HEK293 (cell line): ENCODE measurements around the gene LNX1.

Experiments
- CTCF ChIA-PET: fragments of 350-600 bp; formaldehyde crosslinking; extraction: SDS; loops from one replicate; lab custom pipeline; 2021; ENCODE audit warnings: antibody characterized with exemption; lab: Yijun Ruan, JAX
- POLR2A ChIA-PET: fragments of 300-600 bp; formaldehyde crosslinking; extraction: SDS; loops from one replicate; lab custom pipeline; 2020; ENCODE audit warnings: antibody characterized with exemption, inconsistent platforms; lab: Yijun Ruan, JAX
- H3K27ac ChIP-seq: fragments of 200-500 bp; sonication (Bioruptor generic); 2 replicates; pipeline ENCODE4 v1.5.1; 2014; ENCODE audit warnings: low read depth, low read length, control low read depth, inconsistent platforms; ENCODE audit errors: extremely low read depth
- H3K36me3 ChIP-seq, 2 experiments: fragments of 200-500 bp in 1 of 2; sonication (Bioruptor generic) in 1 of 2; 1 replicate in 1 of 2; 2 replicates in 1 of 2; pipeline ENCODE4 v1.5.1; 2014 to 2017; ENCODE audit warnings: inconsistent platforms in 2 of 2, low read length in 2 of 2; ENCODE audit not compliant: control insufficient read depth in 2 of 2, insufficient read depth in 1 of 2
- H3K4me1 ChIP-seq: fragments of 200-500 bp; sonication (Bioruptor generic); 2 replicates; pipeline ENCODE4 v1.5.1; 2014; ENCODE audit warnings: mild to moderate bottlenecking, low read length, inconsistent platforms; ENCODE audit not compliant: control insufficient read depth, insufficient read depth
- H3K4me3 ChIP-seq: 2 replicates; pipeline ENCODE4 v1.5.1; 2011; ENCODE audit warnings: low read depth, mild to moderate bottlenecking, control low read depth, low read length, moderate library complexity
- H3K9me3 ChIP-seq: fragments of 200-500 bp; sonication (Bioruptor generic); 2 replicates; pipeline ENCODE4 v1.5.1; 2014; ENCODE audit warnings: low read depth, low read length, inconsistent platforms; ENCODE audit not compliant: control insufficient read depth, insufficient read depth
- IKZF3 ChIP-seq: fragments of 450-650 bp; IDR thresholded peaks from 2 replicates; pipeline ENCODE4 v1.5.0; 2018; ENCODE audit warnings: missing biosample characterization, mild to moderate bottlenecking, missing genetic modification characterization, moderate library complexity
- KLF10 ChIP-seq: fragments of 450-650 bp; IDR thresholded peaks from 2 replicates; pipeline ENCODE4 v1.5.1; 2018; ENCODE audit warnings: missing biosample characterization, mild to moderate bottlenecking, missing genetic modification characterization
- SP7 ChIP-seq: fragments of 450-650 bp; formaldehyde crosslinking; IDR thresholded peaks from 2 replicates; pipeline ENCODE4 v1.5.1; 2016; ENCODE audit warnings: missing biosample characterization, missing genetic modification characterization
- ZBTB8A ChIP-seq: fragments of 450-650 bp; formaldehyde crosslinking; IDR thresholded peaks from 2 replicates; pipeline ENCODE4 v1.5.1; 2016; ENCODE audit warnings: missing biosample characterization, missing genetic modification characterization
- ZNF221 ChIP-seq: fragments of 450-650 bp; formaldehyde crosslinking; IDR thresholded peaks from 2 replicates; pipeline ENCODE4 v1.5.1; 2017; ENCODE audit warnings: missing biosample characterization, missing genetic modification characterization, borderline replicate concordance
- ZNF335 ChIP-seq: fragments of 450-650 bp; formaldehyde crosslinking; conservative IDR thresholded peaks from 2 replicates; pipeline ENCODE4 v1.5.1; 2016; ENCODE audit warnings: missing biosample characterization, missing genetic modification characterization
- ZNF350 ChIP-seq: fragments of 450-650 bp; formaldehyde crosslinking; IDR thresholded peaks from 2 replicates; pipeline ENCODE4 v1.5.0; 2017; ENCODE audit warnings: missing biosample characterization, mild to moderate bottlenecking, missing genetic modification characterization
- ZNF37A ChIP-seq: fragments of 450-650 bp; IDR thresholded peaks from 2 replicates; pipeline ENCODE4 v1.5.1; 2018; ENCODE audit warnings: missing biosample characterization, missing genetic modification characterization
- ZNF571 ChIP-seq: fragments of 450-650 bp; formaldehyde crosslinking; IDR thresholded peaks from 2 replicates; pipeline ENCODE4 v1.5.0; 2017; ENCODE audit warnings: missing biosample characterization, missing genetic modification characterization
- ZNF585B ChIP-seq: fragments of 450-650 bp; formaldehyde crosslinking; IDR thresholded peaks from 2 replicates; pipeline ENCODE4 v1.5.1; 2016; ENCODE audit warnings: missing biosample characterization, missing genetic modification characterization
- ZNF623 ChIP-seq: fragments of 450-650 bp; formaldehyde crosslinking; IDR thresholded peaks from 2 replicates; pipeline ENCODE4 v1.5.1; 2016; ENCODE audit warnings: missing biosample characterization, missing genetic modification characterization
- ZNF654 ChIP-seq: fragments of 450-650 bp; formaldehyde crosslinking; IDR thresholded peaks from 2 replicates; pipeline ENCODE4 v1.5.1; 2016; ENCODE audit warnings: low read depth, missing biosample characterization, missing genetic modification characterization
- ZNF776 ChIP-seq: fragments of 450-650 bp; formaldehyde crosslinking; IDR thresholded peaks from 2 replicates; pipeline ENCODE4 v1.5.0; 2017; ENCODE audit warnings: missing biosample characterization, missing genetic modification characterization, borderline replicate concordance
- TF ChIP-seq, protein P1 (sequence below): fragments of 450-650 bp; formaldehyde crosslinking; IDR thresholded peaks from 2 replicates; pipeline ENCODE4 v1.5.1; 2016; ENCODE audit warnings: missing biosample characterization, missing genetic modification characterization
- TF ChIP-seq, protein P2 (sequence below): fragments of 450-650 bp; IDR thresholded peaks from 2 replicates; pipeline ENCODE4 v1.5.1; 2018; ENCODE audit warnings: missing biosample characterization, missing genetic modification characterization
- TF ChIP-seq, protein P3 (sequence below): IDR thresholded peaks from 2 replicates; pipeline ENCODE4 v1.6.1; 2011; ENCODE audit warnings: mild to moderate bottlenecking, low read depth, low read length, borderline replicate concordance
- TF ChIP-seq, protein P4 (sequence below): fragments of 450-650 bp; formaldehyde crosslinking; IDR thresholded peaks from 2 replicates; pipeline ENCODE4 v1.5.1; 2016; ENCODE audit warnings: missing biosample characterization, missing genetic modification characterization
- TF ChIP-seq, protein P5 (sequence below): fragments of 450-650 bp; formaldehyde crosslinking; IDR thresholded peaks from 2 replicates; pipeline ENCODE4 v1.5.1; 2016; ENCODE audit warnings: missing biosample characterization, missing genetic modification characterization
- TF ChIP-seq, protein P6 (sequence below): fragments of 450-650 bp; formaldehyde crosslinking; IDR thresholded peaks from 2 replicates; pipeline ENCODE4 v1.5.1; 2017; ENCODE audit warnings: missing biosample characterization, missing genetic modification characterization
- TF ChIP-seq, protein P7 (sequence below): fragments of 450-650 bp; IDR thresholded peaks from 2 replicates; pipeline ENCODE4 v1.5.1; 2018; ENCODE audit warnings: missing biosample characterization, mild to moderate bottlenecking, missing genetic modification characterization

LNX1 gene

DNA sequence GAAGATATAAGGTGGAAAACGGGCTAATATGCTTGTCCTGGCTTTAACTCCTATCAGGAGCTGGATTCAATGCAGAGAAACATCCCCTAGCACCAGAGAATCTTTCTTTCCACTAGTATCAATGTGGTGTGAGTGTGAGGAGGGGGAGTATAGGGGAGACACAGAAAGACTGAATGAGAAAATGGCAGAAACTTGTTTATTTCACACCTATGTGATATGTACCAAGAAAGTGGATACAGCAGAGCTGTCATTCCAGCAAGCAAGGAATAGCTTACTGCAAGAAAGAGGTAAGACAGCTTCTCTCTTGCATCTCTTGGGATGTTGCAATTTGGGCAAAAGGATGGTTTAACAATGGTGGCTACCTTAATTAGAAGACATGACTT lies 105.6 kb downstream of the LNX1 start:
- Histone ChIP-seq H3K4me1 (no peaks in the 10 kb centered on the region), H3K27ac (no peak overlapping the region), H3K4me3 (no peak overlapping the region), H3K36me3 (no peaks in the 10 kb centered on the region), H3K9me3 (no peaks in the 10 kb centered on the region)
- ChIA-PET CTCF (interaction anchor here (1.2 kb wide), 1 partner anchor 8 kb away, joined by 4 read pairs; no protein-coding TSS in a partner anchor), POLR2A (no interaction called here)
- no peak for TF ChIP-seq ZNF350 (tag by site-specific recombination)
- TF ChIP-seq, protein P1, sequence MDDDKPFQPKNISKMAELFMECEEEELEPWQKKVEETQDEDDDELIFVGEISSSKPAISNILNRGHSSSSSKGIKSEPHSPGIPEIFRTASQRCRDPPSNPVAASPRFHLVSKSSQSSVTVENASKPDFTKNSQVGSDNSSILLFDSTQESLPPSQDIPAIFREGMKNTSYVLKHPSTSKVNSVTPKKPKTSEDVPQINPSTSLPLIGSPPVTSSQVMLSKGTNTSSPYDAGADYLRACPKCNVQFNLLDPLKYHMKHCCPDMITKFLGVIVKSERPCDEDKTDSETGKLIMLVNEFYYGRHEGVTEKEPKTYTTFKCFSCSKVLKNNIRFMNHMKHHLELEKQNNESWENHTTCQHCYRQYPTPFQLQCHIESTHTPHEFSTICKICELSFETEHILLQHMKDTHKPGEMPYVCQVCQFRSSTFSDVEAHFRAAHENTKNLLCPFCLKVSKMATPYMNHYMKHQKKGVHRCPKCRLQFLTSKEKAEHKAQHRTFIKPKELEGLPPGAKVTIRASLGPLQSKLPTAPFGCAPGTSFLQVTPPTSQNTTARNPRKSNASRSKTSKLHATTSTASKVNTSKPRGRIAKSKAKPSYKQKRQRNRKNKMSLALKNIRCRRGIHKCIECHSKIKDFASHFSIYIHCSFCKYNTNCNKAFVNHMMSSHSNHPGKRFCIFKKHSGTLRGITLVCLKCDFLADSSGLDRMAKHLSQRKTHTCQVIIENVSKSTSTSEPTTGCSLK: no peak
- no peak for TF ChIP-seq SP7 (tag by site-specific recombination)

DNA sequence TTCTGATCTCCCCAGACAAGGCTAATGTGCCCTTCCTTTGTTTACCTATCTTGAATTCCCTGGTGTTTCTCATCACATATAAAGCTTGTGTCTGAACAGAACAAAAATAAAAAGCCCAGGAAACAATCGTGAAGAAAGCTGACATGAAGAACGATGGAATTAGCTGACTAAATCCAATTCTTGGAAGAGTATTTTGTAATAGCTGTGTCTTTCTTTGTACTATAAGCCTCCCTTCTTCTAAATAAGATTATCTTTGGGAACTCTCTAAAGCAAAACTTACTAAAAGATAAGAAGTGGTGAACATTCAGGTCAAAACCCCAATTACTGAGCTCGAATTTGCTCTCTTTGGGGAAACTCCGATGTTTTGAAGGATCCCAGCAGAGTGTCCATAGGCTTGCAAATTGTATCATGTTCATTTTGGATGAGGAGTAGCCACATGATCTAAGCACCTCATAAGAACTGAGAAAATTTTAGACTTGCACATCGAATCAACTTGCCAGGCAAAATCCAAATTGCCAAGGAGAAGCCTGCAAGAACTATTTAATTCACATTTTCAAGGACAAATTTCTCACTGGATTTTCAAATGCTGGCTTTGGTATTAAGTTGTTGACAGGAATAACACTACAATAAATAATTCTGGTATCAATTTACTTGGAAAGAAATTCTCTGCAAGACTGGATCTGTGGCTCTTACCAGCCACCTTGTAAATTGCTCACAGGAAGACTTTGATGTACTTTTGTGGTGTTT lies 106.2 kb downstream of the LNX1 start:
- Histone ChIP-seq H3K9me3 (no peaks in the 10 kb centered on the region), H3K27ac (no peak overlapping the region), H3K4me1 (no peaks in the 10 kb centered on the region), H3K36me3 (no peaks in the 10 kb centered on the region), H3K4me3 (no peak overlapping the region)
- POLR2A ChIA-PET: no interaction called here
- TF ChIP-seq KLF10 (tag by site-specific recombination) (no peak), ZNF623 (tag by site-specific recombination) (no peak), ZNF37A (no peak), ZNF776 (tag by site-specific recombination) (no peak), ZNF585B (tag by site-specific recombination) (no peak), IKZF3 (no peak), ZBTB8A (tag by site-specific recombination) (no peak), ZNF571 (tag by site-specific recombination) (no peak), ZNF654 (no peak), ZNF221 (tag by site-specific recombination) (no peak), ZNF335 (tag by site-specific recombination) (no peak)
- TF ChIP-seq, protein P2, sequence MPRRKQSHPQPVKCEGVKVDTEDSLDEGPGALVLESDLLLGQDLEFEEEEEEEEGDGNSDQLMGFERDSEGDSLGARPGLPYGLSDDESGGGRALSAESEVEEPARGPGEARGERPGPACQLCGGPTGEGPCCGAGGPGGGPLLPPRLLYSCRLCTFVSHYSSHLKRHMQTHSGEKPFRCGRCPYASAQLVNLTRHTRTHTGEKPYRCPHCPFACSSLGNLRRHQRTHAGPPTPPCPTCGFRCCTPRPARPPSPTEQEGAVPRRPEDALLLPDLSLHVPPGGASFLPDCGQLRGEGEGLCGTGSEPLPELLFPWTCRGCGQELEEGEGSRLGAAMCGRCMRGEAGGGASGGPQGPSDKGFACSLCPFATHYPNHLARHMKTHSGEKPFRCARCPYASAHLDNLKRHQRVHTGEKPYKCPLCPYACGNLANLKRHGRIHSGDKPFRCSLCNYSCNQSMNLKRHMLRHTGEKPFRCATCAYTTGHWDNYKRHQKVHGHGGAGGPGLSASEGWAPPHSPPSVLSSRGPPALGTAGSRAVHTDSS (tag by site-specific recombination): no peak
- TF ChIP-seq, protein P3, sequence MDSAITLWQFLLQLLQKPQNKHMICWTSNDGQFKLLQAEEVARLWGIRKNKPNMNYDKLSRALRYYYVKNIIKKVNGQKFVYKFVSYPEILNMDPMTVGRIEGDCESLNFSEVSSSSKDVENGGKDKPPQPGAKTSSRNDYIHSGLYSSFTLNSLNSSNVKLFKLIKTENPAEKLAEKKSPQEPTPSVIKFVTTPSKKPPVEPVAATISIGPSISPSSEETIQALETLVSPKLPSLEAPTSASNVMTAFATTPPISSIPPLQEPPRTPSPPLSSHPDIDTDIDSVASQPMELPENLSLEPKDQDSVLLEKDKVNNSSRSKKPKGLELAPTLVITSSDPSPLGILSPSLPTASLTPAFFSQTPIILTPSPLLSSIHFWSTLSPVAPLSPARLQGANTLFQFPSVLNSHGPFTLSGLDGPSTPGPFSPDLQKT: no peak
- TF ChIP-seq, protein P4, sequence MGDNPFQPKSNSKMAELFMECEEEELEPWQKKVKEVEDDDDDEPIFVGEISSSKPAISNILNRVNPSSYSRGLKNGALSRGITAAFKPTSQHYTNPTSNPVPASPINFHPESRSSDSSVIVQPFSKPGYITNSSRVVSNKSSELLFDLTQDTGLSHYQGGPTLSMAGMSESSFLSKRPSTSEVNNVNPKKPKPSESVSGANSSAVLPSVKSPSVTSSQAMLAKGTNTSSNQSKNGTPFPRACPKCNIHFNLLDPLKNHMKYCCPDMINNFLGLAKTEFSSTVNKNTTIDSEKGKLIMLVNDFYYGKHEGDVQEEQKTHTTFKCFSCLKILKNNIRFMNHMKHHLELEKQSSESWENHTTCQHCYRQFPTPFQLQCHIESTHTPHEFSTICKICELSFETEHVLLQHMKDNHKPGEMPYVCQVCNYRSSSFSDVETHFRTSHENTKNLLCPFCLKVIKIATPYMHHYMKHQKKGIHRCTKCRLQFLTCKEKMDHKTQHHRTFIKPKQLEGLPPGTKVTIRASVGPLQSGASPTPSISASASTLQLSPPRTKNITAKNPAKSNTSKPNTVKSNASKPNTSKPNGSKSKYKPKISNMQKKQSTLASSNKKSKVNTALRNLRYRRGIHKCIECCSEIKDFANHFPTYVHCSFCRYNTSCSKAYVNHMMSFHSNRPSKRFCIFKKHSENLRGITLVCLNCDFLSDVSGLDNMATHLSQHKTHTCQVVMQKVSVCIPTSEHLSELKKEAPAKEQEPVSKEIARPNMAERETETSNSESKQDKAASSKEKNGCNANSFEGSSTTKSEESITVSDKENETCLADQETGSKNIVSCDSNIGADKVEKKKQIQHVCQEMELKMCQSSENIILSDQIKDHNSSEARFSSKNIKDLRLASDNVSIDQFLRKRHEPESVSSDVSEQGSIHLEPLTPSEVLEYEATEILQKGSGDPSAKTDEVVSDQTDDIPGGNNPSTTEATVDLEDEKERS (tag by site-specific recombination): no peak
- TF ChIP-seq, protein P5, sequence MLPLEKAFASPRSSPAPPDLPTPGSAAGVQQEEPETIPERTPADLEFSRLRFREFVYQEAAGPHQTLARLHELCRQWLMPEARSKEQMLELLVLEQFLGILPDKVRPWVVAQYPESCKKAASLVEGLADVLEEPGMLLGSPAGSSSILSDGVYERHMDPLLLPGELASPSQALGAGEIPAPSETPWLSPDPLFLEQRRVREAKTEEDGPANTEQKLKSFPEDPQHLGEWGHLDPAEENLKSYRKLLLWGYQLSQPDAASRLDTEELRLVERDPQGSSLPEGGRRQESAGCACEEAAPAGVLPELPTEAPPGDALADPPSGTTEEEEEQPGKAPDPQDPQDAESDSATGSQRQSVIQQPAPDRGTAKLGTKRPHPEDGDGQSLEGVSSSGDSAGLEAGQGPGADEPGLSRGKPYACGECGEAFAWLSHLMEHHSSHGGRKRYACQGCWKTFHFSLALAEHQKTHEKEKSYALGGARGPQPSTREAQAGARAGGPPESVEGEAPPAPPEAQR (tag by site-specific recombination): no peak
- TF ChIP-seq, protein P6, sequence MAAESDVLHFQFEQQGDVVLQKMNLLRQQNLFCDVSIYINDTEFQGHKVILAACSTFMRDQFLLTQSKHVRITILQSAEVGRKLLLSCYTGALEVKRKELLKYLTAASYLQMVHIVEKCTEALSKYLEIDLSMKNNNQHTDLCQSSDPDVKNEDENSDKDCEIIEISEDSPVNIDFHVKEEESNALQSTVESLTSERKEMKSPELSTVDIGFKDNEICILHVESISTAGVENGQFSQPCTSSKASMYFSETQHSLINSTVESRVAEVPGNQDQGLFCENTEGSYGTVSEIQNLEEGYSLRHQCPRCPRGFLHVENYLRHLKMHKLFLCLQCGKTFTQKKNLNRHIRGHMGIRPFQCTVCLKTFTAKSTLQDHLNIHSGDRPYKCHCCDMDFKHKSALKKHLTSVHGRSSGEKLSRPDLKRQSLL (tag by site-specific recombination): no peak
- TF ChIP-seq, protein P7, sequence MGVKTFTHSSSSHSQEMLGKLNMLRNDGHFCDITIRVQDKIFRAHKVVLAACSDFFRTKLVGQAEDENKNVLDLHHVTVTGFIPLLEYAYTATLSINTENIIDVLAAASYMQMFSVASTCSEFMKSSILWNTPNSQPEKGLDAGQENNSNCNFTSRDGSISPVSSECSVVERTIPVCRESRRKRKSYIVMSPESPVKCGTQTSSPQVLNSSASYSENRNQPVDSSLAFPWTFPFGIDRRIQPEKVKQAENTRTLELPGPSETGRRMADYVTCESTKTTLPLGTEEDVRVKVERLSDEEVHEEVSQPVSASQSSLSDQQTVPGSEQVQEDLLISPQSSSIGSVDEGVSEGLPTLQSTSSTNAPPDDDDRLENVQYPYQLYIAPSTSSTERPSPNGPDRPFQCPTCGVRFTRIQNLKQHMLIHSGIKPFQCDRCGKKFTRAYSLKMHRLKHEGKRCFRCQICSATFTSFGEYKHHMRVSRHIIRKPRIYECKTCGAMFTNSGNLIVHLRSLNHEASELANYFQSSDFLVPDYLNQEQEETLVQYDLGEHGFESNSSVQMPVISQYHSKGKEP (tag by site-specific recombination): no peak
- CTCF ChIA-PET: no interaction called here
